Parathyroid adenoma (tissue), 2 donors: ENCODE results near the gene TMSB10.

ENCODE experiments used
- H2AFZ ChIP-seq: fragments of 300-600 bp; sonication (generic); one replicate; pipeline ENCODE4 v1.7.0; 2017; ENCODE audit warnings: antibody characterized with exemption, mild to moderate bottlenecking
- H3K27ac ChIP-seq: fragments of 300-600 bp; sonication (generic); one replicate; pipeline ENCODE4 v1.7.0; 2017
- H3K27me3 ChIP-seq: fragments of 300-600 bp; sonication (generic); one replicate; pipeline ENCODE4 v1.7.0; 2017; ENCODE audit warnings: low read length; ENCODE audit not compliant: control insufficient read depth, insufficient read depth
- H3K36me3 ChIP-seq: fragments of 300-600 bp; sonication (generic); one replicate; pipeline ENCODE4 v1.7.0; 2017; ENCODE audit warnings: low read length; ENCODE audit not compliant: control insufficient read depth, insufficient read depth
- H3K4me1 ChIP-seq: fragments of 300-600 bp; sonication (generic); one replicate; pipeline ENCODE4 v1.7.0; 2017; ENCODE audit warnings: control low read depth
- H3K4me2 ChIP-seq: fragments of 300-600 bp; sonication (generic); one replicate; pipeline ENCODE4 v1.7.0; 2017; ENCODE audit warnings: low read length
- H3K4me3 ChIP-seq: fragments of 300-600 bp; sonication (generic); one replicate; pipeline ENCODE4 v1.7.0; 2017; ENCODE audit warnings: low read depth, low read length
- H3K79me2 ChIP-seq: fragments of 300-600 bp; sonication (generic); one replicate; pipeline ENCODE4 v1.7.0; 2017; ENCODE audit warnings: control low read depth
- H3K9ac ChIP-seq: fragments of 300-600 bp; sonication (generic); one replicate; pipeline ENCODE4 v1.7.0; 2017; ENCODE audit warnings: mild to moderate bottlenecking
- H3K9me3 ChIP-seq: fragments of 300-600 bp; sonication (generic); one replicate; pipeline ENCODE4 v1.7.0; 2017; ENCODE audit warnings: low read length; ENCODE audit not compliant: control insufficient read depth
- TF ChIP-seq, protein P1 (sequence below): fragments of 300-600 bp; sonication (generic); IDR thresholded peaks from one replicate; pipeline ENCODE4 v1.7.0; 2017; ENCODE audit warnings: antibody characterized with exemption, mild to moderate bottlenecking
- donor health status: primary hyperparathyroidism.

TMSB10 gene

DNA sequence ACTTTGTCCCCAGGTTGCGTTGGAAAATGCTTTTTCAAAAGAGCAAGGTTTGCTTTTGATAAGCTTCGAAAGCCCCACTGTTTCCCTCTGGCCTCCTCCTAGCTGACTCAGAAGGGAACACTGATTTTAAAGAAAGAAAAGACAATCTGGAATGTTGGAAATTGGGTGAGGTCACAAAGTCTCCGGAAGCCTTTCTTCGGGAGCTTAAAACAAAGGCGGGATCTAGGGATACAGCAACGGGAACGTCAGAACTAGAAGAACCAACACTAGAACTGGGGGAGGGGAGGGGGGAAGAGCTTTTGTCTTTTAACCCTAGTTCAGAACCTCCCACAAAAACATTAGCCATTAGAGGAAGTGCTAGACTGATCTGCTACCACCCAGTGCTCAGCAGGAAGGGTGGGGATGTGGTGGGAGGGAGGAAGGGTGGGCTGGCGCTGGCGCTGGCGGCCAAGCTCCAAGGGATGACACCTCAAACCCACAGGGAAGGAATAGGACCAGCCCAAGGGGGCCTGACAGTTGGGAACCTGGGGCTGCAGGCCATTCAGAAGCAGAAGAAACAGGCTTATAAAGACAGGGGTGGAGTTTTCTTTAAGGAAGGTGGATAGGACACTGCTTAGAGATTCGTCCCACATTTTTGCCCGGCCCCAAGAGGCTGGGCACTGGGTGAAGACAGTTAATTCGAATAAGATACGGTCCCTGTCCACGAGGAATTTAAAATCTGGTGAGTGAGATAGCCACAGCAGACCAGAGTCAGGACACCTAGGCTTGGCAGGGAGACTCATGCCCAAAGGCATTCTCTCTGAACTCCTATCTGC is 1.7 kb downstream of the TMSB10 start:
- H3K4me3 ChIP-seq = peak overlapping the region; percentile 79
- no peaks in the 10 kb centered on the region for H3K27me3 ChIP-seq
- no peaks in the 10 kb centered on the region for H3K9me3 ChIP-seq
- H3K27ac ChIP-seq = peak overlapping the region; percentile 71
- no peak overlapping the region for H2AFZ ChIP-seq
- TF ChIP-seq, protein P1, sequence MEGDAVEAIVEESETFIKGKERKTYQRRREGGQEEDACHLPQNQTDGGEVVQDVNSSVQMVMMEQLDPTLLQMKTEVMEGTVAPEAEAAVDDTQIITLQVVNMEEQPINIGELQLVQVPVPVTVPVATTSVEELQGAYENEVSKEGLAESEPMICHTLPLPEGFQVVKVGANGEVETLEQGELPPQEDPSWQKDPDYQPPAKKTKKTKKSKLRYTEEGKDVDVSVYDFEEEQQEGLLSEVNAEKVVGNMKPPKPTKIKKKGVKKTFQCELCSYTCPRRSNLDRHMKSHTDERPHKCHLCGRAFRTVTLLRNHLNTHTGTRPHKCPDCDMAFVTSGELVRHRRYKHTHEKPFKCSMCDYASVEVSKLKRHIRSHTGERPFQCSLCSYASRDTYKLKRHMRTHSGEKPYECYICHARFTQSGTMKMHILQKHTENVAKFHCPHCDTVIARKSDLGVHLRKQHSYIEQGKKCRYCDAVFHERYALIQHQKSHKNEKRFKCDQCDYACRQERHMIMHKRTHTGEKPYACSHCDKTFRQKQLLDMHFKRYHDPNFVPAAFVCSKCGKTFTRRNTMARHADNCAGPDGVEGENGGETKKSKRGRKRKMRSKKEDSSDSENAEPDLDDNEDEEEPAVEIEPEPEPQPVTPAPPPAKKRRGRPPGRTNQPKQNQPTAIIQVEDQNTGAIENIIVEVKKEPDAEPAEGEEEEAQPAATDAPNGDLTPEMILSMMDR = no peak
- H3K9ac ChIP-seq = no peak overlapping the region
- H3K4me1 ChIP-seq = no peaks in the 10 kb centered on the region
- H3K36me3 ChIP-seq = no peaks in the 10 kb centered on the region
- no peaks in the 10 kb centered on the region for H3K79me2 ChIP-seq
- peak overlapping the region; percentile 2 for H3K4me2 ChIP-seq

DNA sequence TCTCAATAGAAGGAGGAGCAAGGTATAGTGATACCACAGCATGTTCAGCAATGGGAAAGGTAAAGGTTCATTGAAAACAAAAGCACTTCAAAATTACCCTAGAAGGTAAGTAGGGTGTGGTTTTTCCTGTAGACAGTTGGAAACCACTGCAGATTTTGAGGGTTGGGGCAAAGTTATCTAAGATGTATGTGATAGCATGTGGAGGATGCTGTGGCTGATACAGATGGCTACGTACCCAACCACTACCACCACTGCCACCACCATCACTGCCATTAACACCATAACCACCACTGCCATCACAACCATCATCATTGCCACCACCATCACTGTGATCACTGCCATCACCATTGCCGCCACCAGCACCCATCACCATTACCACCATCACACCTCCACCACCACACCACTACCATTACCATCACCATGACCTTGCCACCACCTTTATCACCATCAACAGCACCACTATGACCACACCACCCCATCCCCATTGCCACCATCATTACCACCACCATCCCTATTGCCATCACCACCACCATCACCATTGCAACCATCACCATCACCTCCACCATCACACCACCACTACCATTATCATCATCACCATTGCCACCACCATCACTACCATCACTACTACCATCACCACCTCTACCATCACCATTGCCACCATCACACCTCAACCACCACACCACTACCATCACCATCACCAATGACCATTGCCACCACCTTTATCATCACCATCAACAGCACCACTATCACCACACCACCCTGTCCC is 3.7 kb downstream of the TMSB10 start:
- H3K4me3 ChIP-seq = no peak overlapping the region
- H3K4me2 ChIP-seq = no peak overlapping the region
- H3K4me1 ChIP-seq = no peaks in the 10 kb centered on the region
- no peak overlapping the region for H3K9ac ChIP-seq
- H3K27me3 ChIP-seq = no peaks in the 10 kb centered on the region
- no peaks in the 10 kb centered on the region for H3K9me3 ChIP-seq
- H3K36me3 ChIP-seq = no peaks in the 10 kb centered on the region
- H3K27ac ChIP-seq = no peak overlapping the region
- H3K79me2 ChIP-seq = no peaks in the 10 kb centered on the region
- TF ChIP-seq, protein P1 = no peak
- H2AFZ ChIP-seq = no peak overlapping the region

DNA sequence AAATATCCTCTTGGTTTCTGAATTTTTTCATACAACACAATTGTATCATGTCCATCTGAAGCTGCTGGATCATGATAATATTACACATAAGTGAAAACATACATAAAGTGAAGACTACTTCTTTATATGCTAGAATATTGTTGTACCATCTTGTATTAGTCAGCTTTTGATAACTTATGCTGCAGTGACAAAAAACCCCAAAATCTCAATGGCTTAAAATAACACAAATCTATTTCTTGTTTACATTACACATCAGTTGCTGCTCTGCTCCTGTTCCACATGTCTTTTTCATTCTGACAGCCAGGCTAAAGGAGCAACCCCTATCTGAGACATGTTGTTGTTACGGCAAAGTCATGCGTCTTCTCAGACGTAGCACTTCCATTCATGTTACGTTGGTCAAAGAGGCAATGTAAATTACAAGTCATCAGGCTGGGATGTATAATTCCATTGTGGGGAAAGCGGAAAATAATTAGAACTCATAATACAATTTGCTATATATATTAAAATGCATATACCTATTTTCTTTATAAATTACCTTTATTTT is 5.8 kb downstream of the TMSB10 start:
- Histone ChIP-seq H3K36me3 (no peaks in the 10 kb centered on the region), H3K9me3 (no peaks in the 10 kb centered on the region), H3K9ac (no peak overlapping the region), H3K27me3 (no peaks in the 10 kb centered on the region), H3K4me2 (no peak overlapping the region), H3K4me1 (no peaks in the 10 kb centered on the region), H3K4me3 (no peak overlapping the region), H3K27ac (no peak overlapping the region), H2AFZ (no peak overlapping the region), H3K79me2 (no peaks in the 10 kb centered on the region)
- TF ChIP-seq, protein P1 = no peak

DNA sequence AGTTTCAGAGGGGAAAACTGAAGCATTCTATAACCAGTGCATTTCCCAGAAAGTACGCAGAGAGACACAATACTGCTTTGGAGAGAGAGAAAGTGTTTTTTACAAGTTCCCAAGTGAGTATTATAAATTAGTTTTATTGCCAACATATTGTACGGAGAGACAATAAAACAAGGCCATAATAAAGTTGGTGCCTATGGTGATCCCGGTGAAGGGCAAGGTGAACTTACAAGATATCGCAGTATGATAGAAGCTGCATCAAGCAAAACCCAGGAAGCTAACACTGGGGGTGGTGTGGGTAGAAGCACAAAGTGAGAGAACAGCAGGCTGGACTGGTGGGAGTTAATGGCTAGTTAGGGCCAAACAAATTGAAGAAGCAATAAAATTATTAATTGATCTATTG is 7.5 kb downstream of the TMSB10 start:
- H3K4me3 ChIP-seq = no peak overlapping the region
- no peak overlapping the region for H3K9ac ChIP-seq
- no peaks in the 10 kb centered on the region for H3K4me1 ChIP-seq
- no peaks in the 10 kb centered on the region for H3K79me2 ChIP-seq
- no peaks in the 10 kb centered on the region for H3K27me3 ChIP-seq
- TF ChIP-seq, protein P1 = no peak
- H3K27ac ChIP-seq = no peak overlapping the region
- no peaks in the 10 kb centered on the region for H3K36me3 ChIP-seq
- H3K4me2 ChIP-seq = no peak overlapping the region
- H2AFZ ChIP-seq = no peak overlapping the region
- no peaks in the 10 kb centered on the region for H3K9me3 ChIP-seq
